KOPT-K1 (cell line): ENCODE measurements around the gene HERC5.
A peak's percentile ranks its signal among the peaks of the same experiment; 100 is the strongest.
"Not testable (repeated sequence)": the region's sequence is repeated elsewhere in the genome, so short reads cannot be mapped to it uniquely, and the experiment has no call there.

ENCODE experiments used
- H3K27ac ChIP-seq: fragments of 200-600 bp; sonication (generic); 2 replicates; pipeline ENCODE4 v1.5.1; 2016; ENCODE audit warnings: antibody characterized with exemption, mild to moderate bottlenecking, low read depth, low read length; ENCODE audit not compliant: poor library complexity, severe bottlenecking
- H3K36me3 ChIP-seq: fragments of 200-600 bp; sonication (generic); 2 replicates; pipeline ENCODE4 v1.5.1; 2017; ENCODE audit warnings: antibody characterized with exemption, mild to moderate bottlenecking, low read length, moderate library complexity; ENCODE audit not compliant: insufficient read depth
- H3K9me3 ChIP-seq: fragments of 200-600 bp; sonication (generic); 2 replicates; pipeline ENCODE4 v1.5.1; 2017; ENCODE audit warnings: antibody characterized with exemption, low read length, mild to moderate bottlenecking; ENCODE audit not compliant: insufficient read depth, poor library complexity, severe bottlenecking

Gene HERC5

GRCh38 chr4:88524171-88524570 lies 67.3 kb downstream of the HERC5 start:
- Histone ChIP-seq H3K27ac (peak overlapping the region; percentile 73), H3K9me3 (no peaks in the 10 kb centered on the region), H3K36me3 (peaks cover 24% of the 10 kb centered on the region; the same call in 1 of the 2 replicates)

DNA sequence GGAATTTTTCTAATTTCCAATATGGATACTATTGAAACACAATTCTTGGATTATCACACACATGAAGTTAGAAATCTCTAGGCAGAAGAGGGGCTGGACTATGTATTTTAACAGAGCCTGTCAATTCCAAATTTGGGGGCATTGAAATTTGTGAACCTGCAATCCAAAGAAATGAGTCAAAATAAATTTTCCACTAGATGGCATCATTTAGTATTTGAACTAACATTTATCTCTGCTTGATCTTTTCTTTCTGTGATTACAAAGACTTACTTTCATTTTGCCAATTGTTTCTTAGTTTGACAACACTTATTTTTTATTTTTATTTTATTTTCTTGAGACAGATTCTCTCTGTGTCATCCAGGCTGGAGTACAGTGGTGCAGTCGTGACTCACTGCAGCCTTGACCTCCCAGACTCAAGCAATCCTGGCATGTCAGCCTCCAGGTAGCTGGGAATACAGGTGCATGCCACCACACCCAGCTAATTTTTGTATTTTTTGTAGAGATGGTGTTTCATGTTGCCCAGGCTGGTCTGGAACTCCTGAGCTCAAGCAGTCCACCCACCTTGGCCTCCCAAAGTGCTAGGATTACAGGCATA lies 69.4 kb downstream of the HERC5 start:
- Histone ChIP-seq H3K36me3 (peaks cover 6% of the 10 kb centered on the region; the same call in 1 of the 2 replicates), H3K27ac (no peak overlapping the region), H3K9me3 (no peaks in the 10 kb centered on the region)

GRCh38 chr4:88527787-88528186 lies 70.9 kb downstream of the HERC5 start:
- H3K9me3 ChIP-seq, result no peaks in the 10 kb centered on the region
- H3K36me3 ChIP-seq, result no peaks in the 10 kb centered on the region
- H3K27ac ChIP-seq, result no peak overlapping the region

GRCh38 chr4:88528861-88529260 lies 71.9 kb downstream of the HERC5 start:
- Histone ChIP-seq H3K36me3 (no peaks in the 10 kb centered on the region), H3K9me3 (no peaks in the 10 kb centered on the region), H3K27ac (no peak overlapping the region)

DNA sequence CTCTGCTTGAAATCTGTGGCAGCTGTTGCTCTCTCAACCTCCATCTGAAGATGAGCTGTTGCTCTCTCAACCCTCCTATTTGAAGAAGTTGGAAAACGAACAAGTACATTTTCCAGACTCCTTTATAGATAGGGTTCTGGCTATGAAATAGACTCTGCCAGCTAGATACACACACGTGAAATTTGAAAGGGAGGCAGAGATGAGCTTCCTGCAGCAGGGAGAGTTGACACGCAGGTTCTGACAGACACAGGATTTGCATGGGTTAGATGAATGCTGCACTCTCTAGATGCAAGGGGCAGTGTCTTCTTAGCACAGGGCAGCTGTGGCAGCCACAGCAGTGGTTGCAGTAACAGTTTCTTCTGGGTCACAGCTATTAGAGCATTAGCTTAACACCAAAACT lies 74.6 kb downstream of the HERC5 start:
- H3K9me3 ChIP-seq, result no peaks in the 10 kb centered on the region
- no peak overlapping the region for H3K27ac ChIP-seq
- no peaks in the 10 kb centered on the region for H3K36me3 ChIP-seq

GRCh38 chr4:88533088-88533790 lies 76.3 kb downstream of the HERC5 start:
- Histone ChIP-seq H3K36me3 (no peaks in the 10 kb centered on the region), H3K9me3 (no peaks in the 10 kb centered on the region), H3K27ac (no peak overlapping the region)

DNA sequence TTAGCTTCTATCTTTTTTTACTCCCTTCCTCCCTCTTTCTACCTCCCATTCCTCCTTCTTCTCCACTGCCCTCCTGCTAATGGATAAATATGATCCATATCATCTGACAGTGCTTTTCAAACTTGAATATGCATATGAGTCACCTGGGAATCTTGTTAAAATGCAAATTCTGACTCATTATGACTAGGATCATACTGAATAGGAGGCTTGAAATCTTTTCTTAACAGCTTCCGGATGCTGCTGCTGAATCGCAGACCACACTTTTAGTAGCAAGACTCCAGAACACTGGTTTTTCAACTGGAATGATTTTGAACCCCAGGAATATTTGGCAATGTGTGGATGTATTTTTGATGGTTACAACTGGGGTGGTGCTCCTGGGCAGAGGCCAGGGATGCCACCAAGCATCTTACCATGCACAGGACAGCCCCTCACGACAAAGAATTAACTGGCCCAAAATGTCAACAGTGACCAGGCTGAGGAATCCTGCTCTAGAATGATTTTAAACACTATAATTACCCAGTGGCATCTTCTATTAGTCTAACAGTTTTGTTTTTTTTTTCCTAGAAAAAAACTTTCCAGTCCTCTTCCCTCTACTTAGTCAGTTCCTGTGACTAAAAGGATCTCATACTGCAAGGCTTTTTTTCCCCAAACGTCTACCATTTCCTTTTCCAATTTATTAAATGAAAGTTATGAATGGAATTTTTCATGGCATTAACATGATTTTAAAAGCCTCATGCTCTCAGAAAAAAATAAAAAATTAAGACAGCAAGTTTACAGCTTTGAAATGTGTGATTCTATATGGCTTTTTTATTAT lies 77.2 kb downstream of the HERC5 start:
- H3K27ac ChIP-seq, result no peak overlapping the region
- H3K36me3 ChIP-seq, result no peaks in the 10 kb centered on the region
- H3K9me3 ChIP-seq, result no peaks in the 10 kb centered on the region

GRCh38 chr4:88535090-88535755 lies 78.3 kb downstream of the HERC5 start:
- H3K27ac ChIP-seq, result no peak overlapping the region
- no peaks in the 10 kb centered on the region for H3K36me3 ChIP-seq
- H3K9me3 ChIP-seq, result no peaks in the 10 kb centered on the region

DNA sequence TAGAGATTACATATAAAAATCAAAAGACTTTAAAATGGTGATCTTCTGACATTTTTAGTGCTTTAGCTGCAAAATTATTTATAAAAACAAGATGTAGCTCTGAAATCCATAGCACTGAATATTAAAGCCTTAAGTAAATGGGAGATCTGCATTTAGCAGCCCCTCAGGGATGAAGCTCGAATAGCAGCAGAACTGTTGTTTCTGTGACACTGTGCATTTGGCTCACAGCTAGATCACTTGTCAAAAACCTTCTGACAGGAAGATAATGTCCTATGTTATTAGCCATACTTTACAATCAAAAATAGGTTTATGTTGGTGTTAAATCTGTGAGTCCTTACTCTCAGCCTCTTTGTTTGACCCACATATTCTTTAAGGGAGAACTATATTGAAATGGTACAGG lies 80.8 kb downstream of the HERC5 start:
- Histone ChIP-seq H3K9me3 (no peaks in the 10 kb centered on the region), H3K36me3 (no peaks in the 10 kb centered on the region), H3K27ac (no peak overlapping the region)

DNA sequence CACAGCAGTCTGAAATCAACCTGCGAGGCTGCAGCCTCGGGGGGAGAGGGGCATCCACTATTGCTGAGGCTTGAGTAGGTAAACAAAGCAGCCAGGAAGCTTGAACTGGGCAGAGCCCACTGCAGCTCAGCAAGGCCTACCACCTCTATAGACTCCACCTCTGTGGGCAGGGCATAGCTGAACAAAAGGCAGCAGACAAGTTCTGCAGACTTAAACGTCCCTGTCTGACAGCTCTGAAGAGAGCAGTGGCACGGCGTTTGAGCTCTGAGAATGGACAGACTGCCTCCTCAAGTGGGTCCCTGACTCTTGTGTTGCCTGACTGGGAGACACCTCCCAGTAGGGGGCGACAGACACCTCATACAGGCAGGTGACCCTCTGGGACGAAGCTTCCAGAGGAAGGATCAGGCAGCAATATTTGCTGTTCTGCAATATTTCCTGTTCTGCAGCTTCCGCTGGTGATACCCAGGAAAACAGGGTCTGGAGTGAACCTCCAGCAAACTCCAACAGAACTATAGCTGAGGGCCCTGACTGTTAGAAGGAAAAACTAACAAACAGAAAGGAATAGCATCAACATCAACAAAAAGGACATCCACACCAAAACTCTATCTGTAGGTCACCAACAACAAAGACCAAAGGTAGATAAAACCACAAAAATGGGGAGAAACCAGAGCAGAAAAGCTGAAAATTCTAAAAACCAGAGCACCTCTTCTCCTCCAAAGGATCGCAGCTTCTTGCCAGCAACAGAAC lies 82.6 kb downstream of the HERC5 start:
- H3K27ac ChIP-seq, H3K9me3 ChIP-seq, H3K36me3 ChIP-seq: not testable (repeated sequence)

DNA sequence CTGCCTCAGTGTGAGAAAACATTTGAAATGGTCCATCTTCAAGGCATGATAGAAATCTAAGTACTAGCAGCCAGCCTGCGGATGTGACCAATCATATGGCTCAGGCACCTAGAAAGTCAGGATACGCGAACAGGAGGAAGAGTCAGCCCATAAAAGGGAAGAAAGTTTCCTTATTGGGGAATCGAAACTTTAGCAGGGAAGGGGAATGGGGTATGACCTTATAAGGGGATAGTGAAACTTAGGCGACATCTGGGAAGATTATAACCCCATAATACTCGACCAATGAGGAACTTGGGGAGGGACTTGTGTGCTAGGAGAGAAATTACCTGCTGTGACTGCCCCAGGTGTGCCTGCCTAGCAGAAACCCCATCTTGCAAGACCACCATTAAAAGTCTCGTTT lies 92.9 kb downstream of the HERC5 start:
- Histone ChIP-seq H3K27ac (no peak overlapping the region), H3K9me3 (no peaks in the 10 kb centered on the region), H3K36me3 (no peaks in the 10 kb centered on the region)
